Epidermal melanocyte (primary cell): ENCODE measurements around the gene CROCC.

Experiments
- DNase-seq: peaks from one replicate; pipeline ENCODE4 v3.0.0; 2011; ENCODE audit warnings: low spot score; ENCODE audit not compliant: insufficient read length

CROCC gene

GRCh38 chr1:17009706-17010105, 88.0 kb downstream of the CROCC start:
- no peak for DNase-seq

- DNase-seq = no peak
These were observed 89.3 kb downstream of the CROCC start for GRCh38 chr1:17011092-17011438.

GRCh38 chr1:17011439-17012307, 89.9 kb downstream of the CROCC start, which contains the start of gene ATP13A2:
Gene ATP13A2 (minus strand): TSS chr1:17011928. CDS start chr1:17011738, 190 bp downstream.
- peak; percentile 67 for DNase-seq

GRCh38 chr1:17012775-17013490, 91.2 kb downstream of the CROCC start:
- no peak for DNase-seq

- DNase-seq = no peak
These were observed 92.0 kb downstream of the CROCC start for GRCh38 chr1:17013491-17014320.

- no peak for DNase-seq
These were observed 93.2 kb downstream of the CROCC start for GRCh38 chr1:17014671-17015567.

GRCh38 chr1:17016317-17016661, 94.6 kb downstream of the CROCC start:
- no peak for DNase-seq

- DNase-seq = no peak
These were observed 95.7 kb downstream of the CROCC start for GRCh38 chr1:17017435-17017834.

GRCh38 chr1:17018849-17019248, 97.1 kb downstream of the CROCC start:
- DNase-seq = no peak

GRCh38 chr1:17020502-17020901, 98.8 kb downstream of the CROCC start:
- DNase-seq = no peak

- no peak for DNase-seq
These were observed 100.2 kb downstream of the CROCC start for GRCh38 chr1:17021896-17022295.
